ENCODE data around the gene MCCD1.

DNA sequence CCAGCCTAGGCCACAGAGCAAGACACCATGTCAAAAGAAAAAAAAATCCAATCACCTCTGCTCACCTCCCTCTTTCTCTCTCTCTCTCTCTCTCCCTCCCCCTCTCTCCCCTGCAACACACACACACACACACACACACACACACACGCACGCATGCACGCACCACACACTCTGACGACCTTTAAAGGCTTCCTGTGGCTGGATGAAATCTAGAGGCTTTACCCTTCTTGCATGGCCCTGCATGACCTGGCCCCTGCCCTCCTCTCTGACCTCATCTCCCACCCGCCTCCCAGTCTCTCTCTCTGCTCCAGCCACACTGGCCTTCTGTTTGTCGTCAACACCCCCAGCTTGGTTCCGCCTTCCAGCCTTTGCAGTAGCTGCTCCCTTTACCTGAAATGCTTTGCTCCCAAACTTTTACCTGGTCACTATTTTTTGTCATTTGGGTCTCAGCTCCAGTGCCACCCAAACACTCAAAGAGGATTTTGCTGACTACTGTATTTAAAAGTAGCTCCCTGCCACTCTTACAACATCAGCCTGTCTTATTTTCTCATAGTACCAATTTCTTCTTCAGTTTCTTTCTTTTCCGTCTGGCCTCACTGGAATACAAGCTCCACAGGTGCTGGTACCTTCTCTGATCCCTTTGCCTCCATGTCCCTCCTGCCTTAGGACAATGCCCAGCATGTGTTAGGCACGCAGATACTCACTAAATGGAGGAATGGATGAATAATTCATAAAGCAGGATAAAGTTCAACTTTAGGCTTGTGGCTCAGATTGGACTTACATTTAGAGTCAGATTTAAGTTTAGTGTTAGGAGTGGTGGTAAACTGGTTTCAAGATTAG is 39.0 kb downstream of the MCCD1 start:
- TF ChIP-seq CHD4 (IDR thresholded peaks at IDR 0.05; ENCODE audit: borderline replicate concordance) (no peak), CEBPB (IDR thresholded peaks at IDR 0.05) (no peak), FOSL2 (IDR thresholded peaks at IDR 0.05) (no peak), FOSL2 (CRISPR knock-in tag; IDR thresholded peaks at IDR 0.05) (no peak), JUN (IDR thresholded peaks at IDR 0.05) (no peak)
- TF ChIP-seq, protein P1, sequence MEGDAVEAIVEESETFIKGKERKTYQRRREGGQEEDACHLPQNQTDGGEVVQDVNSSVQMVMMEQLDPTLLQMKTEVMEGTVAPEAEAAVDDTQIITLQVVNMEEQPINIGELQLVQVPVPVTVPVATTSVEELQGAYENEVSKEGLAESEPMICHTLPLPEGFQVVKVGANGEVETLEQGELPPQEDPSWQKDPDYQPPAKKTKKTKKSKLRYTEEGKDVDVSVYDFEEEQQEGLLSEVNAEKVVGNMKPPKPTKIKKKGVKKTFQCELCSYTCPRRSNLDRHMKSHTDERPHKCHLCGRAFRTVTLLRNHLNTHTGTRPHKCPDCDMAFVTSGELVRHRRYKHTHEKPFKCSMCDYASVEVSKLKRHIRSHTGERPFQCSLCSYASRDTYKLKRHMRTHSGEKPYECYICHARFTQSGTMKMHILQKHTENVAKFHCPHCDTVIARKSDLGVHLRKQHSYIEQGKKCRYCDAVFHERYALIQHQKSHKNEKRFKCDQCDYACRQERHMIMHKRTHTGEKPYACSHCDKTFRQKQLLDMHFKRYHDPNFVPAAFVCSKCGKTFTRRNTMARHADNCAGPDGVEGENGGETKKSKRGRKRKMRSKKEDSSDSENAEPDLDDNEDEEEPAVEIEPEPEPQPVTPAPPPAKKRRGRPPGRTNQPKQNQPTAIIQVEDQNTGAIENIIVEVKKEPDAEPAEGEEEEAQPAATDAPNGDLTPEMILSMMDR (IDR thresholded peaks at IDR 0.05): no peak

Measured in A549 (cell line).